ENCODE data around the gene MLLT1.

Gene MLLT1

GRCh38 chr19:6262519-6262918 is 17.3 kb downstream of the MLLT1 start:
- Histone ChIP-seq H3K27ac (no peak overlapping the region), H3K4me3 (no peak overlapping the region)

GRCh38 chr19:6261883-6262282 is 17.9 kb downstream of the MLLT1 start:
- Histone ChIP-seq H3K27ac (peak overlapping the region in 1 of 21 experiments; percentile 52), H3K4me3 (no peak overlapping the region)

GRCh38 chr19:6260912-6261650 is 18.7 kb downstream of the MLLT1 start:
- Histone ChIP-seq H3K27ac (no peak overlapping the region), H3K4me3 (no peak overlapping the region)

GRCh38 chr19:6260376-6260775 is 19.4 kb downstream of the MLLT1 start:
- Histone ChIP-seq H3K4me3 (no peak overlapping the region), H3K27ac (no peak overlapping the region)

GRCh38 chr19:6259312-6259861 is 20.4 kb downstream of the MLLT1 start:
- Histone ChIP-seq H3K4me3 (no peak overlapping the region), H3K27ac (no peak overlapping the region)

GRCh38 chr19:6258812-6259311 is 20.9 kb downstream of the MLLT1 start:
- no peak overlapping the region for H3K27ac ChIP-seq
- H3K4me3 ChIP-seq: no peak overlapping the region

GRCh38 chr19:6253954-6254733 is 25.6 kb downstream of the MLLT1 start:
- Histone ChIP-seq H3K4me3 (no peak overlapping the region), H3K27ac (no peak overlapping the region)

GRCh38 chr19:6252066-6252465 is 27.7 kb downstream of the MLLT1 start:
- Histone ChIP-seq H3K4me3 (no peak overlapping the region), H3K27ac (no peak overlapping the region)

- Histone ChIP-seq H3K27ac (no peak overlapping the region), H3K4me3 (no peak overlapping the region)
Observed at GRCh38 chr19:6250909-6251308, 28.9 kb downstream of the MLLT1 start.

GRCh38 chr19:6250024-6250615 is 29.7 kb downstream of the MLLT1 start:
- H3K27ac ChIP-seq: peak overlapping the region in 5 of 21 experiments; percentile 6 to 65 (median 28)
- H3K4me3 ChIP-seq: no peak overlapping the region

GRCh38 chr19:6249296-6249695 is 30.5 kb downstream of the MLLT1 start:
- H3K4me3 ChIP-seq: no peak overlapping the region
- H3K27ac ChIP-seq: peak overlapping the region in 7 of 21 experiments; percentile 6 to 65 (median 28)

GRCh38 chr19:6248844-6249243 is 30.9 kb downstream of the MLLT1 start:
- Histone ChIP-seq H3K27ac (peak overlapping the region in 4 of 21 experiments; percentile 2 to 14 (median 8)), H3K4me3 (no peak overlapping the region)

GRCh38 chr19:6248341-6248740 is 31.4 kb downstream of the MLLT1 start:
- Histone ChIP-seq H3K27ac (peak overlapping the region in 4 of 21 experiments; percentile 2 to 14 (median 8)), H3K4me3 (no peak overlapping the region)

GRCh38 chr19:6247007-6247288 is 32.8 kb downstream of the MLLT1 start:
- Histone ChIP-seq H3K27ac (no peak overlapping the region), H3K4me3 (no peak overlapping the region)

- H3K4me3 ChIP-seq: no peak overlapping the region
Observed at GRCh38 chr19:6246174-6247006, 33.4 kb downstream of the MLLT1 start.

GRCh38 chr19:6242677-6243076 is 37.1 kb downstream of the MLLT1 start:
- peak overlapping the region in 3 of 21 experiments; percentile 22 to 52 (median 31) for H3K27ac ChIP-seq
- H3K4me3 ChIP-seq: no peak overlapping the region

More at GRCh38 chr19:6246174-6247006, 33.4 kb downstream of the MLLT1 start:
- no peak overlapping the region for H3K27ac ChIP-seq

- Histone ChIP-seq H3K4me3 (no peak overlapping the region), H3K27ac (peak overlapping the region in 2 of 21 experiments; percentile 27 to 31)
Observed at GRCh38 chr19:6241680-6242377, 37.9 kb downstream of the MLLT1 start.

GRCh38 chr19:6241056-6241455 is 38.7 kb downstream of the MLLT1 start:
- Histone ChIP-seq H3K4me3 (no peak overlapping the region), H3K27ac (no peak overlapping the region)
